Common myeloid progenitor, CD34-positive (primary cell): ENCODE measurements around the gene ARHGAP42.

ENCODE experiments used
- CTCF ChIA-PET: fragments of 350-600 bp; sonication (Branson Sonifier 250); formaldehyde crosslinking; loops from one replicate; lab custom pipeline; 2021; ENCODE audit warnings: antibody characterized with exemption; lab: Charles Lee
- POLR2A ChIA-PET: fragments of 350-600 bp; sonication (Branson Sonifier 250); formaldehyde crosslinking; loops from one replicate; lab custom pipeline; 2021; ENCODE audit warnings: antibody characterized with exemption; lab: Charles Lee
- DNase-seq, 3 donors: peaks; one replicate each; pipeline versions ENCODE4 v3.0.0 to v3.0.0-alpha.2; 2013
- H3K27ac ChIP-seq, 2 experiments: 1 replicate in 1 of 2; 2 replicates in 1 of 2; pipeline ENCODE4 v1.7.0; 2013; ENCODE audit warnings: inconsistent platforms in 2 of 2, low read length in 2 of 2, mild to moderate bottlenecking in 2 of 2, low read depth in 1 of 2, moderate library complexity in 1 of 2; ENCODE audit not compliant: severe bottlenecking in 2 of 2, insufficient read depth in 1 of 2, poor library complexity in 1 of 2
- H3K27me3 ChIP-seq, 5 experiments: replicated peaks in 2 of 5; 1 replicate in 3 of 5; 2 replicates in 2 of 5; pipeline versions ENCODE4 v1.6.1 to v1.7.0; 2013; ENCODE audit warnings: low read length in 4 of 5, mild to moderate bottlenecking in 2 of 5, moderate library complexity in 2 of 5, inconsistent platforms in 1 of 5; ENCODE audit not compliant: insufficient read depth in 5 of 5, control insufficient read depth in 4 of 5
- H3K36me3 ChIP-seq, 4 experiments: 1 replicate in 2 of 4; 2 replicates in 2 of 4; pipeline versions ENCODE4 v1.6.1 to v1.7.0; 2013; ENCODE audit warnings: low read length in 3 of 4, control low read depth in 1 of 4, mild to moderate bottlenecking in 1 of 4; ENCODE audit not compliant: control insufficient read depth in 4 of 4, insufficient read depth in 4 of 4
- H3K4me1 ChIP-seq, 4 experiments: 1 replicate in 3 of 4; 2 replicates in 1 of 4; pipeline versions ENCODE4 v1.6.1 to v1.7.1; 2013; ENCODE audit warnings: low read length in 3 of 4, mild to moderate bottlenecking in 3 of 4, control low read depth in 1 of 4, inconsistent platforms in 1 of 4, moderate library complexity in 1 of 4; ENCODE audit not compliant: control insufficient read depth in 4 of 4, insufficient read depth in 4 of 4; ENCODE audit errors: control extremely low read depth in 1 of 4
- H3K4me3 ChIP-seq, 7 experiments: 1 replicate in 4 of 7; 2 replicates in 3 of 7; pipeline versions ENCODE4 v1.5.1 to v1.7.0; 2013; ENCODE audit warnings: mild to moderate bottlenecking in 7 of 7, low read length in 6 of 7, moderate library complexity in 6 of 7, inconsistent platforms in 2 of 7, low read depth in 2 of 7, control low read depth in 1 of 7; ENCODE audit not compliant: insufficient read depth in 4 of 7, control insufficient read depth in 1 of 7; ENCODE audit errors: extremely low read depth in 1 of 7
- H3K9me3 ChIP-seq, 5 experiments: 1 replicate in 4 of 5; 2 replicates in 1 of 5; pipeline versions ENCODE4 v1.6.1 to v1.7.1; 2013; ENCODE audit warnings: low read length in 4 of 5, mild to moderate bottlenecking in 2 of 5, inconsistent platforms in 1 of 5, low read depth in 1 of 5, moderate library complexity in 1 of 5; ENCODE audit not compliant: control insufficient read depth in 4 of 5, insufficient read depth in 2 of 5; ENCODE audit errors: control extremely low read depth in 1 of 5
- WGBS: methylation state at CpG from one replicate; pipeline ENCODE4 v1.1.5; 2013; ENCODE audit not compliant: insufficient coverage; 5-methylcytosine and 5-hydroxymethylcytosine counted together

Gene ARHGAP42

GRCh38 chr11:100753571-100753970 is 66.5 kb downstream of the ARHGAP42 start:
- no peak overlapping the region for H3K27ac ChIP-seq
- H3K9me3 ChIP-seq: peaks cover 0 to 13% (median 5%) of the 10 kb centered on the region in 5 experiments
- ChIA-PET POLR2A (no interaction called here), CTCF (no interaction called here)
- H3K27me3 ChIP-seq: no peaks in the 10 kb centered on the region
- no peaks in the 10 kb centered on the region for H3K4me1 ChIP-seq
- no peaks in the 10 kb centered on the region for H3K36me3 ChIP-seq
- no peak for DNase-seq
- WGBS: 80% methylated on average over 4 of the region's 4 CpGs
- no peak overlapping the region for H3K4me3 ChIP-seq

GRCh38 chr11:100756559-100756958 is 69.5 kb downstream of the ARHGAP42 start:
- no peak for DNase-seq
- Histone ChIP-seq H3K36me3 (no peaks in the 10 kb centered on the region), H3K9me3 (no peaks in the 10 kb centered on the region), H3K4me3 (no peak overlapping the region), H3K27me3 (no peaks in the 10 kb centered on the region), H3K27ac (no peak overlapping the region), H3K4me1 (no peaks in the 10 kb centered on the region)
- CTCF ChIA-PET: no interaction called here
- POLR2A ChIA-PET: no interaction called here
- WGBS: 100% methylated on average over 1 of the region's 2 CpGs

- CTCF ChIA-PET: no interaction called here
- WGBS: no CpG with 5 or more reads among the region's 1 CpG
- H3K4me3 ChIP-seq: no peak overlapping the region
- POLR2A ChIA-PET: no interaction called here
- no peaks in the 10 kb centered on the region for H3K36me3 ChIP-seq
- H3K27me3 ChIP-seq: no peaks in the 10 kb centered on the region
- no peak for DNase-seq
- no peaks in the 10 kb centered on the region for H3K9me3 ChIP-seq
- H3K4me1 ChIP-seq: peaks cover 0 to 3% (median 0%) of the 10 kb centered on the region in 4 experiments
- no peak overlapping the region for H3K27ac ChIP-seq
Observed at GRCh38 chr11:100757646-100758045, 70.6 kb downstream of the ARHGAP42 start.

GRCh38 chr11:100759106-100759505 is 72.0 kb downstream of the ARHGAP42 start:
- CTCF ChIA-PET: interaction anchor here (1.7 kb wide), 1 partner anchor 15 kb away, joined by 5 read pairs; no protein-coding TSS in a partner anchor

GRCh38 chr11:100759856-100760255 is 72.8 kb downstream of the ARHGAP42 start:
- Histone ChIP-seq H3K4me3 (no peak overlapping the region), H3K27me3 (no peaks in the 10 kb centered on the region), H3K27ac (no peak overlapping the region), H3K9me3 (no peaks in the 10 kb centered on the region), H3K4me1 (peaks cover 0 to 3% (median 0%) of the 10 kb centered on the region in 4 experiments), H3K36me3 (no peaks in the 10 kb centered on the region)
- CTCF ChIA-PET: interaction anchor here (1.7 kb wide), 1 partner anchor 15 kb away, joined by 5 read pairs; no protein-coding TSS in a partner anchor
- DNase-seq: no peak
- WGBS: 68% methylated on average over 2 of the region's 3 CpGs
- POLR2A ChIA-PET: no interaction called here

More at GRCh38 chr11:100759106-100759505, 72.0 kb downstream of the ARHGAP42 start:
- no peaks in the 10 kb centered on the region for H3K36me3 ChIP-seq
- H3K27ac ChIP-seq: no peak overlapping the region
- H3K9me3 ChIP-seq: no peaks in the 10 kb centered on the region
- POLR2A ChIA-PET: no interaction called here
- no peak for DNase-seq
- H3K4me1 ChIP-seq: peaks cover 0 to 3% (median 0%) of the 10 kb centered on the region in 4 experiments
- no peak overlapping the region for H3K4me3 ChIP-seq
- no peaks in the 10 kb centered on the region for H3K27me3 ChIP-seq
- WGBS: 40% methylated on average over 1 of the region's 2 CpGs

- Histone ChIP-seq H3K36me3 (no peaks in the 10 kb centered on the region), H3K4me3 (no peak overlapping the region), H3K4me1 (peaks cover 0 to 3% (median 0%) of the 10 kb centered on the region in 4 experiments), H3K27ac (no peak overlapping the region), H3K9me3 (no peaks in the 10 kb centered on the region), H3K27me3 (no peaks in the 10 kb centered on the region)
- POLR2A ChIA-PET: no interaction called here
- no peak for DNase-seq
- CTCF ChIA-PET: interaction anchor here (1.7 kb wide), 1 partner anchor 14 kb away, joined by 5 read pairs; no protein-coding TSS in a partner anchor
Observed at GRCh38 chr11:100760744-100761143, 73.7 kb downstream of the ARHGAP42 start.

GRCh38 chr11:100761841-100762240 is 74.8 kb downstream of the ARHGAP42 start:
- WGBS: 98% methylated on average over 5 of the region's 6 CpGs
- no peak for DNase-seq
- H3K4me1 ChIP-seq: peaks cover 0 to 3% (median 0%) of the 10 kb centered on the region in 4 experiments
- H3K27ac ChIP-seq: no peak overlapping the region
- H3K27me3 ChIP-seq: no peaks in the 10 kb centered on the region
- H3K9me3 ChIP-seq: no peaks in the 10 kb centered on the region
- ChIA-PET POLR2A (no interaction called here), CTCF (no interaction called here)
- no peaks in the 10 kb centered on the region for H3K36me3 ChIP-seq
- no peak overlapping the region for H3K4me3 ChIP-seq
